ENCODE measurements around the gene CSNK2B. TPM values are rescaled to one million over a fixed set of nuclear protein-coding genes. Genes with fewer than 3 reads are reported as not detected.

CSNK2B gene
- total RNA-seq, 4 donors from 2014 or later = 381 to 429 (median 403) TPM

GRCh38 chr6:31627690-31628287 lies 38.1 kb upstream of the CSNK2B start:
- TF ChIP-seq POLR2AphosphoS5 (IDR thresholded peaks at IDR 0.05) (no peak), EP300 (IDR thresholded peaks at IDR 0.05) (no peak), CTCF (IDR thresholded peaks at IDR 0.05) (no peak), POLR2A (IDR thresholded peaks at IDR 0.05) (no peak)
- no peak for DNase-seq (ENCODE audit: low spot score in 2 of 2)
- peaks cover 2% of the 10 kb centered on the region for H3K4me1 ChIP-seq
- no peaks in the 10 kb centered on the region for H3K9me3 ChIP-seq
- no peak overlapping the region for H3K27ac ChIP-seq
- peaks cover 95% of the 10 kb centered on the region for H3K36me3 ChIP-seq
- H3K4me3 ChIP-seq = no peak overlapping the region
- H3K27me3 ChIP-seq = no peaks in the 10 kb centered on the region
- 94% methylated on average over 19 of the region's 19 CpGs for WGBS

- no peak for DNase-seq (ENCODE audit: low spot score in 2 of 2)
- 81% methylated on average over 7 of the region's 7 CpGs for WGBS
Observed at GRCh38 chr6:31629014-31629413, 36.9 kb upstream of the CSNK2B start.

GRCh38 chr6:31630177-31630934 lies 35.5 kb upstream of the CSNK2B start:
- no peak for DNase-seq (ENCODE audit: low spot score in 2 of 2)
- Histone ChIP-seq H3K36me3 (peaks cover 100% of the 10 kb centered on the region), H3K27me3 (no peaks in the 10 kb centered on the region), H3K9me3 (no peaks in the 10 kb centered on the region), H3K27ac (no peak overlapping the region), H3K4me3 (no peak overlapping the region), H3K4me1 (no peaks in the 10 kb centered on the region)
- TF ChIP-seq POLR2AphosphoS5 (IDR thresholded peaks at IDR 0.05) = no peak
- TF ChIP-seq CTCF (IDR thresholded peaks at IDR 0.05) = no peak
- 73% methylated on average over 25 of the region's 25 CpGs for WGBS

More at GRCh38 chr6:31629014-31629413, 36.9 kb upstream of the CSNK2B start:
- Histone ChIP-seq H3K27ac (no peak overlapping the region), H3K27me3 (no peaks in the 10 kb centered on the region), H3K36me3 (peaks cover 100% of the 10 kb centered on the region), H3K4me1 (no peaks in the 10 kb centered on the region), H3K9me3 (no peaks in the 10 kb centered on the region), H3K4me3 (no peak overlapping the region)
- no peak for TF ChIP-seq CTCF (IDR thresholded peaks at IDR 0.05)
- no peak for TF ChIP-seq POLR2AphosphoS5 (IDR thresholded peaks at IDR 0.05)
- TF ChIP-seq EP300 (IDR thresholded peaks at IDR 0.05) = no peak
- TF ChIP-seq POLR2A (IDR thresholded peaks at IDR 0.05) = no peak

GRCh38 chr6:31631209-31631608 lies 34.7 kb upstream of the CSNK2B start:
- H3K4me1 ChIP-seq = no peaks in the 10 kb centered on the region
- no peak overlapping the region for H3K27ac ChIP-seq
- no peak overlapping the region for H3K4me3 ChIP-seq
- TF ChIP-seq EP300 (IDR thresholded peaks at IDR 0.05) (no peak), POLR2A (IDR thresholded peaks at IDR 0.05) (no peak), CTCF (IDR thresholded peaks at IDR 0.05) (no peak), POLR2AphosphoS5 (IDR thresholded peaks at IDR 0.05) (no peak)
- H3K27me3 ChIP-seq = no peaks in the 10 kb centered on the region
- WGBS = 80% methylated on average over 2 of the region's 16 CpGs
- no peaks in the 10 kb centered on the region for H3K9me3 ChIP-seq
- no peak for DNase-seq (ENCODE audit: low spot score in 2 of 2)
- peaks cover 100% of the 10 kb centered on the region for H3K36me3 ChIP-seq

- H3K36me3 ChIP-seq = peaks cover 100% of the 10 kb centered on the region
- no peaks in the 10 kb centered on the region for H3K27me3 ChIP-seq
- WGBS = 82% methylated on average over 27 of the region's 32 CpGs
- no peaks in the 10 kb centered on the region for H3K4me1 ChIP-seq
- H3K9me3 ChIP-seq = no peaks in the 10 kb centered on the region
- H3K4me3 ChIP-seq = no peak overlapping the region
- TF ChIP-seq POLR2AphosphoS5 (IDR thresholded peaks at IDR 0.05) (no peak), POLR2A (IDR thresholded peaks at IDR 0.05) (no peak), CTCF (IDR thresholded peaks at IDR 0.05) (no peak), EP300 (IDR thresholded peaks at IDR 0.05) (no peak)
- no peak for DNase-seq (ENCODE audit: low spot score in 2 of 2)
- H3K27ac ChIP-seq = no peak overlapping the region
Observed at GRCh38 chr6:31631681-31632278, 34.1 kb upstream of the CSNK2B start.

Measured in suprapubic skin (tissue), 4 donors.